Measurements from ENCODE around the gene DOCK4.

DOCK4 gene

GRCh38 chr7:112010109-112010508, 196.1 kb downstream of the DOCK4 start:
- DNase-seq (ENCODE audit: low read depth in 2 of 2): no peak

- no peak for DNase-seq (ENCODE audit: low read depth in 2 of 2)
These were observed 197.1 kb downstream of the DOCK4 start for GRCh38 chr7:112009081-112009480.

- DNase-seq (ENCODE audit: low read depth in 2 of 2): no peak
These were observed 199.0 kb downstream of the DOCK4 start for GRCh38 chr7:112007185-112007584.

GRCh38 chr7:112006071-112006470, 200.1 kb downstream of the DOCK4 start:
- DNase-seq (ENCODE audit: low read depth in 2 of 2): no peak

- no peak for DNase-seq (ENCODE audit: low read depth in 2 of 2)
These were observed 200.9 kb downstream of the DOCK4 start for GRCh38 chr7:112005205-112005775.

GRCh38 chr7:112001091-112001826, 204.9 kb downstream of the DOCK4 start:
- DNase-seq (ENCODE audit: low read depth in 2 of 2): no peak

- no peak for DNase-seq (ENCODE audit: low read depth in 2 of 2)
These were observed 207.9 kb downstream of the DOCK4 start for GRCh38 chr7:111998326-111998725.

- no peak for DNase-seq (ENCODE audit: low read depth in 2 of 2)
These were observed 208.7 kb downstream of the DOCK4 start for GRCh38 chr7:111997546-111997945.

GRCh38 chr7:111992601-111993000, 213.6 kb downstream of the DOCK4 start:
- DNase-seq (ENCODE audit: low read depth in 2 of 2): no peak

- no peak for DNase-seq (ENCODE audit: low read depth in 2 of 2)
These were observed 215.6 kb downstream of the DOCK4 start for GRCh38 chr7:111990643-111991042.

- no peak for DNase-seq (ENCODE audit: low read depth in 2 of 2)
These were observed 218.3 kb downstream of the DOCK4 start for GRCh38 chr7:111987886-111988285.

- DNase-seq (ENCODE audit: low read depth in 2 of 2): no peak
These were observed 218.9 kb downstream of the DOCK4 start for GRCh38 chr7:111987115-111987826.

GRCh38 chr7:111986601-111987000, 219.6 kb downstream of the DOCK4 start:
- no peak for DNase-seq (ENCODE audit: low read depth in 2 of 2)

GRCh38 chr7:111985798-111986197, 220.4 kb downstream of the DOCK4 start:
- DNase-seq (ENCODE audit: low read depth in 2 of 2): no peak

GRCh38 chr7:111982804-111983203, 223.4 kb downstream of the DOCK4 start:
- DNase-seq (ENCODE audit: low read depth in 2 of 2): no peak

GRCh38 chr7:111982133-111982532, 224.1 kb downstream of the DOCK4 start:
- DNase-seq (ENCODE audit: low read depth in 2 of 2): no peak

GRCh38 chr7:111980725-111981124, 225.5 kb downstream of the DOCK4 start:
- DNase-seq (ENCODE audit: low read depth in 2 of 2): no peak

- DNase-seq (ENCODE audit: low read depth in 2 of 2): no peak
These were observed 230.9 kb downstream of the DOCK4 start for GRCh38 chr7:111975346-111975745.

- DNase-seq (ENCODE audit: low read depth in 2 of 2): no peak
These were observed 245.2 kb downstream of the DOCK4 start for GRCh38 chr7:111960984-111961383.

GRCh38 chr7:111958896-111959295, 247.3 kb downstream of the DOCK4 start:
- DNase-seq (ENCODE audit: low read depth in 2 of 2): no peak

- DNase-seq (ENCODE audit: low read depth in 2 of 2): no peak
These were observed 247.8 kb downstream of the DOCK4 start for GRCh38 chr7:111958431-111958830.

- DNase-seq (ENCODE audit: low read depth in 2 of 2): no peak
These were observed 250.6 kb downstream of the DOCK4 start for GRCh38 chr7:111955616-111956015.
